GM10248 (cell line): Measurements from ENCODE around the gene C2orf49.

ENCODE experiments used
- CTCF ChIA-PET: fragments of 300-600 bp; sonication (Branson Sonifier 250); formaldehyde crosslinking; extraction: SDS; loops from one replicate; lab custom pipeline; 2021; ENCODE audit warnings: antibody characterized with exemption; lab: Yijun Ruan, JAX
- POLR2A ChIA-PET: fragments of 350-650 bp; sonication (Branson Sonifier 250); formaldehyde crosslinking; extraction: SDS; loops from one replicate; lab custom pipeline; 2020; ENCODE audit warnings: antibody characterized with exemption; lab: Yijun Ruan, JAX
- DNase-seq: peaks from one replicate; pipeline ENCODE4 v3.0.0; 2012; ENCODE audit errors: extremely low spot score
- TF ChIP-seq, protein P1 (sequence below): IDR thresholded peaks from 2 replicates; pipeline ENCODE4 v1.5.1; 2012; ENCODE audit warnings: mild to moderate bottlenecking, low read depth; ENCODE audit errors: extremely low read depth, missing control alignments, control extremely low read depth

Gene C2orf49

GRCh38 chr2:105382177-105382576 is 44.8 kb downstream of the C2orf49 start:
- DNase-seq = no peak
- ChIA-PET CTCF (no interaction called here), POLR2A (no interaction called here)
- TF ChIP-seq, protein P1, sequence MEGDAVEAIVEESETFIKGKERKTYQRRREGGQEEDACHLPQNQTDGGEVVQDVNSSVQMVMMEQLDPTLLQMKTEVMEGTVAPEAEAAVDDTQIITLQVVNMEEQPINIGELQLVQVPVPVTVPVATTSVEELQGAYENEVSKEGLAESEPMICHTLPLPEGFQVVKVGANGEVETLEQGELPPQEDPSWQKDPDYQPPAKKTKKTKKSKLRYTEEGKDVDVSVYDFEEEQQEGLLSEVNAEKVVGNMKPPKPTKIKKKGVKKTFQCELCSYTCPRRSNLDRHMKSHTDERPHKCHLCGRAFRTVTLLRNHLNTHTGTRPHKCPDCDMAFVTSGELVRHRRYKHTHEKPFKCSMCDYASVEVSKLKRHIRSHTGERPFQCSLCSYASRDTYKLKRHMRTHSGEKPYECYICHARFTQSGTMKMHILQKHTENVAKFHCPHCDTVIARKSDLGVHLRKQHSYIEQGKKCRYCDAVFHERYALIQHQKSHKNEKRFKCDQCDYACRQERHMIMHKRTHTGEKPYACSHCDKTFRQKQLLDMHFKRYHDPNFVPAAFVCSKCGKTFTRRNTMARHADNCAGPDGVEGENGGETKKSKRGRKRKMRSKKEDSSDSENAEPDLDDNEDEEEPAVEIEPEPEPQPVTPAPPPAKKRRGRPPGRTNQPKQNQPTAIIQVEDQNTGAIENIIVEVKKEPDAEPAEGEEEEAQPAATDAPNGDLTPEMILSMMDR = no peak

- TF ChIP-seq, protein P1 = no peak
- CTCF ChIA-PET = interaction anchor here (1.3 kb wide), 1 partner anchor 10 kb away, joined by 5 read pairs; no protein-coding TSS in a partner anchor
- no peak for DNase-seq
- POLR2A ChIA-PET = no interaction called here
Measured at GRCh38 chr2:105383432-105384166, 46.3 kb downstream of the C2orf49 start.

GRCh38 chr2:105384216-105384615 is 46.9 kb downstream of the C2orf49 start:
- TF ChIP-seq, protein P1 = no peak
- DNase-seq = no peak
- ChIA-PET POLR2A (no interaction called here), CTCF (interaction anchor here (1.3 kb wide), 1 partner anchor 10 kb away, joined by 5 read pairs; no protein-coding TSS in a partner anchor)

GRCh38 chr2:105384861-105385260 is 47.5 kb downstream of the C2orf49 start:
- DNase-seq = no peak
- CTCF ChIA-PET = interaction anchor here (1.3 kb wide), 1 partner anchor 9 kb away, joined by 5 read pairs; no protein-coding TSS in a partner anchor
- TF ChIP-seq, protein P1 = no peak
- POLR2A ChIA-PET = no interaction called here

- CTCF ChIA-PET = no interaction called here
Measured at GRCh38 chr2:105385731-105386540, 48.6 kb downstream of the C2orf49 start.

DNA sequence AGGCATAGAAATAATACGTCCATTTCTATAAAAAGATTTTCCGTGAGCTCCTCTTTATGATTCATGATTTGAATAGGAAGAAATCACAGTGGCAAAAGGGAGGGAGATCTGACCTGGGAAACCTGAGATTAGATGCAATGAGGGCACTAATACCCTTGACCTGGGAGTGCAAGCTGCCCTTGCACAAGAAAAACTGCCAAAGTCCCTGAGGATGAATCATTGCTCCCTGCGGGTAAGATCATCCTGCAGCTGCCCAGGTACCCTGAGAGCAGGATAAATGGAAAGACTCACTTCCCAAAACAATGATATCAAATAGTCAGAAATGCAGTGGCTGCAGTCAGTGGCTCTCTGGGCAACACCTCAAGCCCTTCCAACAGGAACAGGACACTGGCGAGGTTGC is 49.9 kb downstream of the C2orf49 start:
- TF ChIP-seq, protein P1 = no peak
- POLR2A ChIA-PET = no interaction called here
- no peak for DNase-seq
- CTCF ChIA-PET = no interaction called here

More at GRCh38 chr2:105385731-105386540, 48.6 kb downstream of the C2orf49 start:
- DNase-seq = no peak
- TF ChIP-seq, protein P1 = no peak
- POLR2A ChIA-PET = no interaction called here
